Stimulated activated CD4-positive, alpha-beta T cell treated with anti-CD3 and anti-CD28 coated beads, Interleukin-1b, Interleukin-23, amount 100 ng/mL, for 24 hours (primary cell): ENCODE data around the gene CLUH.

Source experiments
- DNase-seq, 4 experiments: peaks; one replicate each; pipeline ENCODE4 v3.0.0-alpha.2; 2020; ENCODE audit warnings: low read depth in 4 of 4, low spot score in 1 of 4

CLUH gene

GRCh38 chr17:2711608-2712299 is at the start of gene CLUH:
Gene CLUH, minus strand, starts transcription at chr17:2711764. Its CDS starts 103 bp downstream, at chr17:2711661.
- peak; percentile 93 to 98 (median 94) for DNase-seq

- DNase-seq: no peak
Observed at GRCh38 chr17:2758870-2759269, 47.3 kb upstream of the CLUH start.

GRCh38 chr17:2755891-2756724 is 44.5 kb upstream of the CLUH start:
- no peak for DNase-seq

- no peak for DNase-seq
Observed at GRCh38 chr17:2751491-2751890, 39.9 kb upstream of the CLUH start.

GRCh38 chr17:2750721-2751120 is 39.2 kb upstream of the CLUH start:
- DNase-seq: no peak

GRCh38 chr17:2749784-2750181 is 38.2 kb upstream of the CLUH start:
- peak; percentile 45 to 67 (median 52) for DNase-seq

GRCh38 chr17:2749058-2749783 is 37.7 kb upstream of the CLUH start, which contains the start of gene CCDC92B:
Gene CCDC92B, minus strand, starts transcription at chr17:2749652. Its CDS starts 14,507 bp downstream, at chr17:2735145.
- no peak for DNase-seq

GRCh38 chr17:2745317-2746037 is 33.9 kb upstream of the CLUH start:
- DNase-seq: no peak

- DNase-seq: no peak
Observed at GRCh38 chr17:2737693-2738092, 26.1 kb upstream of the CLUH start.

GRCh38 chr17:2736956-2737355 is 25.4 kb upstream of the CLUH start:
- no peak for DNase-seq

GRCh38 chr17:2735896-2736295 is 24.3 kb upstream of the CLUH start:
- DNase-seq: no peak

- DNase-seq: no peak
Observed at GRCh38 chr17:2734939-2735338, 23.4 kb upstream of the CLUH start.

- no peak for DNase-seq
Observed at GRCh38 chr17:2731807-2732206, 20.2 kb upstream of the CLUH start.

GRCh38 chr17:2730764-2731353 is 19.3 kb upstream of the CLUH start:
- DNase-seq: no peak

- DNase-seq: peak in 1 of 4 experiments; percentile 24
Observed at GRCh38 chr17:2724784-2725164, 13.2 kb upstream of the CLUH start.

- no peak for DNase-seq
Observed at GRCh38 chr17:2723997-2724783, 12.6 kb upstream of the CLUH start.

GRCh38 chr17:2723505-2723996 is 12.0 kb upstream of the CLUH start:
- DNase-seq: no peak

- no peak for DNase-seq
Observed at GRCh38 chr17:2722611-2723010, 11.0 kb upstream of the CLUH start.

GRCh38 chr17:2721603-2722002 is 10.0 kb upstream of the CLUH start:
- no peak for DNase-seq

GRCh38 chr17:2719861-2720260 is 8.3 kb upstream of the CLUH start:
- no peak for DNase-seq
